ENCODE data around the gene TTC7B. TPM values are rescaled to one million over a fixed set of nuclear protein-coding genes. Genes with fewer than 3 reads are reported as not detected.
A peak's percentile ranks its signal among the peaks of the same experiment; 100 is the strongest.

The TTC7B gene
- total and polyA plus RNA-seq, 2 of the 8 experiments (the other 6 are each of a cell fraction or from before 2014, with no cell fraction given): 23.7 to 34.0 TPM

- TF ChIP-seq CHD7 (IDR thresholded peaks at IDR 0.05; ENCODE audit: insufficient replicate concordance, low read length): no peak
- TF ChIP-seq NANOG (IDR thresholded peaks at IDR 0.05; ENCODE audit: insufficient read depth, low read depth, low read length, poor library complexity, severe bottlenecking): no peak
- TF ChIP-seq TAF7 (optimal IDR thresholded peaks at IDR 0.05; ENCODE audit: borderline replicate concordance, low read depth, low read length): no peak
- TF ChIP-seq SIX5 (IDR thresholded peaks at IDR 0.05; ENCODE audit: low read depth, low read length): no peak
- TF ChIP-seq CTCF (IDR thresholded peaks at IDR 0.05; ENCODE audit: control extremely low read depth in 1 of 3, insufficient read depth in 1 of 3, low read depth in 1 of 3, low read length in 3 of 3): peak; percentile 55 to 76 (median 64)
- TF ChIP-seq TCF12 (IDR thresholded peaks at IDR 0.05; ENCODE audit: low read depth, low read length): no peak
- no peak for TF ChIP-seq ATF3 (IDR thresholded peaks at IDR 0.05; ENCODE audit: insufficient read depth, low read depth, low read length)
- no peak for TF ChIP-seq KDM1A (IDR thresholded peaks at IDR 0.05; ENCODE audit: borderline replicate concordance, low read length)
Observed at GRCh38 chr14:90785471-90785870, 30.8 kb downstream of the TTC7B start (continued).
